ENCODE data around the gene TIFAB.

TIFAB gene

DNA sequence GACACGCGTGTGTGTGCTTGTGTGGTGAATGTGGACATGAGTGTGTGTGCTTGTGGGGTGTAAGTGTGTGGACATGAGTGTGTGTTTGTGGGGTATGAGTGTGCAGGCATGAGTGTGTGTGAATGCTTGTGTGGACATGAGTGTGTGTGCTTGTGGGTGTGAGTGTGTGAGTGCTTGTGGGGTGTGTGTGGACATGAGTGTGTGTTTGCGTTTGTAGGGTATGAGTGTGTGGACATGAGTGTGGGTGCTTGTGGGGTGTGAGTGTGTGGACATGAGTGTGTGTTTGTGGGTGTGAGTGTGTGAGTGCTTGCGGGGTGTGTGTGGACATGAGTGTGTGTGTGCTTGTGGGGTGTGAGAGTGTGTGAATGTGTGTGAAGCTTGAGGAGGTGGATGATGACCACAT is 29.8 kb upstream of the TIFAB start:
- no peak for DNase-seq (ENCODE audit: low spot score)

DNA sequence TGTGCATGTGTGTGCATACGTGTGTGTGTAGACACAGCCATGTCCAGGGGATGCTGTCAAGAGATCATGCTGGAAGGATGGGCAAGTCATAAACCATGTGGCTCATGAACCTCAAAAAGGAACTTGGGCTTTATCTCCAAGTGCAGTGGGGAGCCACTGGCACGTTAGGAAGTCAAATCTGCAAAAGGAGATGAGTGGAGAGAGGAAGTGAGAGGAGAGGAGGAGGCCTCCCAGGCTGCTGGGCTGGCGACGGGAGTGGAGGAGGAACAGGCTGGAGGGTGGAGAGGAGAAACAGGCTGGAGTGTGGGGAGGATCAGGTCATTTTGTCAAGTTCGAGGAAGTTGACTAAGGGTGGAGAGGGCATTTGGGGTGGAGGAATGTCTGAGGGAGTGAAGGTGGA is 29.2 kb upstream of the TIFAB start:
- DNase-seq (ENCODE audit: low spot score): no peak

- DNase-seq (ENCODE audit: low spot score): no peak
Measured at GRCh38 chr5:135480511-135480910, 28.4 kb upstream of the TIFAB start.

GRCh38 chr5:135478938-135479337 is 26.8 kb upstream of the TIFAB start:
- DNase-seq (ENCODE audit: low spot score): no peak

GRCh38 chr5:135477613-135478066 is 25.5 kb upstream of the TIFAB start:
- DNase-seq (ENCODE audit: low spot score): no peak

DNA sequence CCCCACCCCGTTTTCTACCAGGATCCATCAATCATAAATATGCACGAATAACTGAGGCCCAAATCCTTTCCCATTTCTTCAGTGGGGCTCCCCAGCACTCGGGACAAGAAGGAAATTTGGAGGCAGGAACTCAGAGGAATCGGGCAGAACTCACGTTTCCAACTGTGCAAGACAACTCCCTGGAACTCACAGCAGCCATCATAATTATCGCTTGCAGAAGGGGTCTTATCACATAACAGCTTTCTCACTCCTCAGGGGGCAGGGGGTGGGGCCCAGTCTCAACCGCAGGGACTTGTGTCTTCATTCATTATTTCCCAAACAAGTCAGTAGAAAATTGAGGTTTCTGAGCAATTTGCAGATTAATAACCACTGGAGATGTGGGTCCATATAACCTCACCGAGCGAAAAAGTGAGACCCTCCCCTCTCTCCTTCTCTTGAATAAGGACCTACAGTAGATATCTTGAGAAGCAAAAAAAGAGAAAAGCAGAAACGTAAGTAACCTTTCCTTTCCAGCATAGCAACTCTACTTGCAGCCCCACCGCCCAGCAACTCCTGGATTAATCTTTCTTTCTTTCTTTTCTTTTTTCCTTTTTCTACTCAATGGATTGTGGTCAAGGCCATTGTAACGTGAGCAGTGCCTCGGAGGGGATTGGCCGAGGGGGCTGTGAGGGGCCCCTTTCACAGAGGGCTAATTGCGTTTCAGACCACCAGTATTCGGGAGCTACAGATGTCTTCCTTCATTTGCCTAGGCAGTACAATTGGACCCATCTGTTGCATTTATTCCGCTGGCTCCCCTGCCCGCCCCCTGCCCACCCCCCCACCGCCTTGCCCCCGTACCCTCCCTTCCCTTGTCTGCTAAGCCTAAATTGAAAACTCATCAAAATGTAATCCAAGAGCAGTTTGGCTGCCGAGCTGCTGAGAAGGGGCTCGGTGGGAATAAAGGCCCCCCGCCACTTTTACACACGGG is 24.7 kb upstream of the TIFAB start:
- DNase-seq (ENCODE audit: low spot score): no peak

DNA sequence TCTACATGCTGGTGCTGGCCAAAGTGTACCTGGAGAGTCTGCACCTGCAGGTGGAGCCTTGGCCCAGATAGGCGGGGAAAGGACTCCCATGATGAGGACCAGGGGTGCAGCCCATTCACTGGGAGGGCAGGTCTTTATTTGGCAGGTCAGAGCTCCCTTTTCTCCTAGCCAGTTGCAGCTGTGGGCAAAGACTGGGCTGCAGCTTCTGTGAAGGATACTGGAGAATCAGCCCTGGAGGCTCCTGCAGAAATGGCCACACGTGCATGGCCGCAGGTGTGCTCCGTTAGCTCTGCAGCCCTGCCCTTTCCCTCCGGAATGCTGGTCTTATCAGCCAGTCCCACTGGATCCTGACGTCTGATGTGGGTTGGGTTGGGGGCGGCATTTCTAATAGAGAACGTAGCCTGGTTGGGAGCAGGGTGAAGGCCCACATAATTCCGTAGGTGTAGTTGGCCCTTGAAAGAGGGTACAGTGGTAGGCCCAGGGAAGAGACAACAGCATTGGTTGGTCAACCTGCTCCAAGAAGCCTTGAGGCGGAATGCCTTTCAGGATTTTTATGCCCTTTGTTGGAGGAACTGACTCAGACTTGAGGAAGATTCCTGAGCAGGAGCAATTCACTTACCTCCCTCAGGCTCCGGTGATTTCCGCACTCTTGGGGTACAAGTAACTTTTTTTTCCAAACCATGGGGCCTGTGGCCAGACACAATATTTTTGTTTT is 22.0 kb upstream of the TIFAB start:
- DNase-seq (ENCODE audit: low spot score): no peak

DNA sequence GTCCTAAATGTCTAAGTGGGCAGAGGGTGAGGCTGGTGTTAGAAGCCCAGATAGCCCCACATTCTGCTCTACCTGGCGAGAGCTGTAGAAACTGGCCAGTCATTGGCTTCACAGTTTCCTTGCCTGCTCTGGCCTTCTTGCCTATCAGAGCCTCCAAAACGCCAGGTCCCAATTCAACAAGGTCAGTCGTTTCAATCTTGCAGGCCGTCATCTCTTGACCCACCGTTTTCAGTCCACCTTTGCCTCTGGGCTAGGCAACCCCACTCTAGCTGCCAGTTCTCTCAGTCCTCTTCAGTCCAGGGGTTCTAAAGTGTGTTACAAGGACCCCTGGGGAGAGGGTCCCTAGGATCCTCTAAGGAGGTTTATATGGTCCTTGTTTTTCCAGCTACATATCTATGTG is 20.0 kb upstream of the TIFAB start:
- DNase-seq (ENCODE audit: low spot score): no peak

GRCh38 chr5:135471726-135472125 is 19.6 kb upstream of the TIFAB start:
- no peak for DNase-seq (ENCODE audit: low spot score)

GRCh38 chr5:135469911-135470310 is 17.8 kb upstream of the TIFAB start:
- no peak for DNase-seq (ENCODE audit: low spot score)

GRCh38 chr5:135468541-135468940 is 16.4 kb upstream of the TIFAB start:
- no peak for DNase-seq (ENCODE audit: low spot score)

GRCh38 chr5:135467871-135468485 is 15.8 kb upstream of the TIFAB start:
- no peak for DNase-seq (ENCODE audit: low spot score)

GRCh38 chr5:135467051-135467625 is 15.0 kb upstream of the TIFAB start:
- no peak for DNase-seq (ENCODE audit: low spot score)

DNA sequence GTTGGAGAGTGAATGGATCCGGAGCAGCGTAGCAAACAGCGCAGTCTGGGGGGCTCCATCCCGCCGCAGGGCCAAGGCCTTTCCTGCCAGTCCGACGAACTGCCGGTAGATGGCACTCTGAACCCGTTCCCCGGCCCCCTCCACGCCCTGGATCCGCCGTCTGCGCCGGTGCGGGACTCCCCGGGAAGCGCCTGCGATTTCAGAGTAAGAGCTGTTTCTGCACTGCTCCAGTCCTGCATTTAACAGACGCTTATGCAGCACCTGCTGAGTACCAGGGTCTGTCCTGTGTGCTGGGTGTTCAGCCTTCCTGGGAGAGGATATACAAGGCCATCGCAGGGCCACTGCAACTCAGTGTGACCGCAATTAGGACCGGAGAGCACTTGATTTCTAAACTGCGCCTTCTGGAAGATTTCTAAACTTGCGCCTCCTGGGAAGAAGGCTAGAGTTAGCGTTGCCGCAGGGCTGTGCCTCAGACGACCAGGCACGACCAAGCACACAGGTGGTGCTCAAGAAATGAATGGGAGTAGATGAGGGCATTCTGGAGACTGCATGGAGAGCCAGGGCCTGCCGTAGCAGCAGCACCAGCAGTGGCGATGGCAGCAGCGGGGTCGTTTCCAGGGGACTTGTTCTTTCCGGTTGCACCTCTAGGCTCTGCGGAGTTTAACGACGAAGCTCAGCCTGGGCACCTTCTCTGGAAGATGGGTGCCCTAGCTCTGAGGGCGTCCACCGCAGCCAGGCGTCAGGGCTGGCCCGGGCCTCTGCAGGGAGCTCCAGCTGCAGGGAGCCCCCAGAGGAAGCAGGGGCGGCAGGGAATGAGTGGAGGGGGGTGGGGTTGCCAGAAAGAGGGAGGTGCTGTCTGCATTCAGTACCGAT is 14.3 kb upstream of the TIFAB start:
- no peak for DNase-seq (ENCODE audit: low spot score)

DNA sequence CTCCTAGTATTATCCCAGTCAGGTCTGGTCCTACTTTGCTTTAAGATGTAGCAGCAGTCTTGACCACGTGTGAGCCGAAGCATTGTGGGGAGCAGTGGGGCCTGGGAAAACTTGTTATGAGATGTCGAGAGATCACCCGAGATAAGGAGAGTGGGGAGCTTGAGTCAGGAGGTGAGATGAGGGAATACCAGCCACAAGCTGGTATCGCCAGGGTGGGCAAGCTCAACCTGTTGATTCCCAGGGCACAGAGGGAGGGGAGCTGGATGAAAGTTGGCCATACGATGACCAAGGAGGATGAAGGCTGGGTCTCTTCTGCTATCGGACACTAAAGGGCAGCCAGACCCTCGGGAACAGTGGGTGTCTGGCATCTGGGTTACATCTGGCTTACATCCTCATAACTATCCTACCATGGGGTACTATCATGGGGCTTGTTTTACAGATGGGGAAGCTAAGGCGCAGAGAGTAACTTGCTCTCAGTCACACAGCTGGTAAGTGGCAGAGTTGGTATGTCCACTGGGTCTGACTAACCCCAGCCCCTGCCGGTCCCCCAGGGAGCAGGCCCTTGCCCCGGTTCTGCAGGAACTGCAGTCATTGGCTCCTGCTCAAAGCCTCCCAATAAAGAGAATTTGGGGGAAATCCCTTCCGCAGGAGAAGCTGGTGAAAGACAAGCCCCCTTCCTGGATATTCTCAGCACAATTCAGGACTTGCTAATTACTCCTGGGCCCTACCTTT is 13.4 kb upstream of the TIFAB start:
- no peak for DNase-seq (ENCODE audit: low spot score)

- no peak for DNase-seq (ENCODE audit: low spot score)
Measured at GRCh38 chr5:135462304-135462703, 10.2 kb upstream of the TIFAB start.

- no peak for DNase-seq (ENCODE audit: low spot score)
Measured at GRCh38 chr5:135461481-135462151, 9.5 kb upstream of the TIFAB start.

DNA sequence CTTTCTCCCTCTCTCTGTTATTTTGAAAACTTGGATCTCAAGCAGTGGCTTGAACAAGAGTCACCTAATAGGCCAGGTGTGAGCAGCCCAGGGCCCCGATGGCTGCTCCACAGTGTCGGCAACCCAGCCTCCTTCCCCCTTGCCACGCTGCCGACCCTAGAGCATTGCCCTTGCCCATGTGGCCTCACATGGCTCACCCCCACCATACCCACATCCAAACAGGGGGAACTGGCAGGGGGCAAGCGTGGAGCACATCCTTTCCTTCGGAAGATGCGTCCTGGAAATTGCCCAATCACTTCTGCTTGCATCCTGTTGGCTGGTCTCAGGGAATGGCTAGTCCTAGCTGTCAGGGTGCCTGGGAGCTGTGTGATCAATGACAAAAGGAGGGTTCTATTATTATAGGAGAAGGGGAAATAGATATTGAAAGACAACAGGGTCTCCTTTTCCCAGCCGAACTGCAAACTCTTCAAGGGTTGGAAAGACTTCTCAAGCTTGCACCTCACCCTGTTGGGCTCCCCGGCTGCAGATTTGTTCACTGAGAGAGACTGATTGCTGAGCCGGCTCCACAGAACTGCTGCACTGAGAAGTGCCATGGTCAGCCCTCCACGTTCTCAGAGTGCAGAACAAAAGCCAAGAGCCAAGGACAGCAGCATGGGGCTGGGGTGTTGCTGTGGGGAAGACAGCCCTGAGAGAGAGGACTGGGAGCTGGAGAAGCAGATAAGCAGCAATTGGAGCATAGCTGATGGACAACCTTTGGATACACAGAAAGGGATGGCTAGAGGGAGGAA is 8.3 kb upstream of the TIFAB start:
- DNase-seq (ENCODE audit: low spot score): no peak

DNA sequence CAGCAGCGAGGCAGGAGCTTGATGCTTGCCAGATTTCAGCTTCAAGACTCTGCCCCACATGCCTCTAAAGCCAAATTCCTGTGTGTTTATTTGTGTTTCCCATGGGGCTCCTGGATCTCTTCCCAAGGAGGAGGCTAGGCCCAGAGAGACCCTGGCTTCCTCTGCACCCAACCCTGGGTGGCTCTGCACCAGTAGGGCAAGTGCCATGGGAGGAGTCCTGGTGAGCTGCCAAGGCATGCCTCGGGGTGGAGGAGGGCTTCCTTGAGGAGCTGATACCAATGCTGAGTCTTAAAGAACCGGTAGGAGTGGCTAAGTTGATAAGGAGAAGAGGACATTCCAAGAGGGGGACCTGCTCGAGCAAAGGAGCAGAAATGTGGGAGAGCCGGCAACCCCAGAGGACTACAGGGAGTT is 6.8 kb upstream of the TIFAB start:
- no peak for DNase-seq (ENCODE audit: low spot score)
